Adrenal gland (tissue), 12 donors: Measurements from ENCODE around the gene MAGI2. TPM values are rescaled to one million over a fixed set of nuclear protein-coding genes. Genes with fewer than 3 reads are reported as not detected.

ENCODE experiments used
- DNase-seq, 7 donors: peaks; one replicate each; pipeline ENCODE4 v3.0.0-alpha.2; 2019 to 2020
- H3K27ac ChIP-seq, 5 donors: fragments of 200-600 bp; sonication (generic) in 4 of 5; 1 replicate in 3 of 5; 2 replicates in 2 of 5; pipeline versions ENCODE4 v1.5.1 to v1.8.0; 2016 to 2020; ENCODE audit warnings: mild to moderate bottlenecking in 1 of 5
- H3K27me3 ChIP-seq: fragments of 200-600 bp; 2 replicates; pipeline ENCODE4 v1.8.0; 2021
- H3K36me3 ChIP-seq, 2 donors: fragments of 200-600 bp; replicated peaks in 1 of 2; 1 replicate in 1 of 2; 2 replicates in 1 of 2; pipeline versions ENCODE4 v1.5.1 to v1.8.0; 2018 to 2022
- H3K4me1 ChIP-seq, 2 donors: fragments of 200-600 bp; replicated peaks in 1 of 2; 1 replicate in 1 of 2; 2 replicates in 1 of 2; pipeline versions ENCODE4 v1.5.1 to v1.8.0; 2018 to 2021
- H3K4me3 ChIP-seq, 4 donors: fragments of 200-600 bp; sonication (generic) in 3 of 4; one replicate each; pipeline ENCODE4 v1.5.1; 2016 to 2018
- H3K9me3 ChIP-seq, 3 donors: fragments of 200-600 bp; sonication (generic) in 1 of 3; replicated peaks in 1 of 3; 1 replicate in 2 of 3; 2 replicates in 1 of 3; pipeline versions ENCODE4 v1.5.1 to v1.8.0; 2016 to 2021
- CTCF ChIP-seq, 6 experiments: fragments of 450-650 bp in 4 of 6; fragments of 200-600 bp in 2 of 6; sonication (generic) in 1 of 6; IDR thresholded peaks; 1 replicate in 5 of 6; 2 replicates in 1 of 6; pipeline versions ENCODE4 v1.5.1 to v1.8.0; 2016 to 2021; ENCODE audit warnings: antibody characterized with exemption in 6 of 6, mild to moderate bottlenecking in 2 of 6, moderate library complexity in 1 of 6
- POLR2A ChIP-seq, 2 donors: fragments of 450-650 bp; IDR thresholded peaks; one replicate each; pipeline ENCODE4 v1.6.1; 2017; ENCODE audit warnings: antibody characterized with exemption in 2 of 2, mild to moderate bottlenecking in 2 of 2, moderate library complexity in 1 of 2
- WGBS, 4 donors: extraction: QIAGEN DNeasy Blood & Tissue Kit in 2 of 4; methylation state at CpG; one replicate each; pipeline versions ENCODE4 v1.1.5 to v1.1.7; 2013 to 2017; 5-methylcytosine and 5-hydroxymethylcytosine counted together
- intact Hi-C, 2 donors: fragments of 100-400 bp; cut with DNase I; formaldehyde crosslinking; loops; one replicate each; pipeline versions ENCODE4 v1.14.1 to v1.15.0; 2022 to 2023
- polyA plus RNA-seq, 3 donors: library from polyadenylated mRNA; stranded (reverse); fragments of 200-250 nt in 2 of 3; fragments of 350-450 nt in 1 of 3; fragmentation: Illumina TruSeq in 1 of 3; extraction: RNeasy Lipid Tissue Mini Kit (QIAGEN cat#74804) in 1 of 3; gene quantifications; one replicate each; pipeline ENCODE4 v1.2.3, GENCODE V29; 2013 to 2014
- total RNA-seq, 9 donors: library from RNA; depleted of rRNA in 4 of 9; stranded (reverse); fragments of >200 nt in 4 of 9; fragments of 120-200 nt in 1 of 9; fragmentation: NEBNext Ultra II Directional in 1 of 9; extraction: Animal tissue kit (Norgen Biotek cat#: 25700) in 1 of 9; gene quantifications; one replicate each; pipeline versions ENCODE4 v1.1.0 to v1.2.4, GENCODE V29; 2013 to 2023
- donor health status: healthy with polysubstance abuse.
- donor health status: Bipolar disorder and iron deficiency.
- donor health status: DM: yes; HTN: yes; CAD: no.
- donor health status: DM: no; HTN: no; CAD: no.
- donor health status: DM: no; HTN: no; CAD: no.
- donor health status: DM: yes; HTN: yes; CAD: no.

Gene MAGI2
- total and polyA plus RNA-seq, 12 donors, result 3.2 to 37.1 (median 17.1) TPM

DNA sequence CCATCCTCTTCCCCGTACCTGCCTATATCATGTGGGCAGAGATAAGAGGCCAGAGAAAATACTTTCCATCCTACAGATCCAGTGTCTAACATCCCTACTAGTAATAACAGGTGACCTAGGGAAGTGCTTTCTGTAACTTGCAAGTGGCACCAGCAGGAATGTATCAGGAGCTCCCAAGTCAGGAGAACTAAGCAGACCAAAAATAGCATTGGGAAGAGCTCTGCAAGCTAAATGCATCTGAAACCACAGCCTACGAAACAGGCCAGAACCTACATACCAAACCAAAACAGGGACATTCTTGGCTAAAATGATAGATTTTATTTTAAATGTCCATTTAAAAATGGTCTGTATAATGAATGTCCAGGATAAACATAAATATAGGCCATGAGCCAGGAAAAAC is 974.1 kb downstream of the MAGI2 start:
- Histone ChIP-seq H3K4me3 (no peak overlapping the region), H3K4me1 (no peaks in the 10 kb centered on the region), H3K27ac (no peak overlapping the region), H3K27me3 (no peaks in the 10 kb centered on the region), H3K36me3 (no peaks in the 10 kb centered on the region), H3K9me3 (no peaks in the 10 kb centered on the region)
- TF ChIP-seq CTCF (IDR thresholded peaks at IDR 0.05) (no peak), POLR2A (IDR thresholded peaks at IDR 0.05) (no peak)
- intact Hi-C loops, result no loop called here
- no peak for DNase-seq
- 83 to 92% (median 87%) methylated on average over 2 of the region's 2 CpGs for WGBS, 4 donors

- Histone ChIP-seq H3K27me3 (no peaks in the 10 kb centered on the region), H3K36me3 (no peaks in the 10 kb centered on the region), H3K4me1 (no peaks in the 10 kb centered on the region), H3K27ac (no peak overlapping the region), H3K9me3 (no peaks in the 10 kb centered on the region), H3K4me3 (no peak overlapping the region)
- intact Hi-C loops, result no loop called here
- no peak for DNase-seq
- no peak for TF ChIP-seq CTCF (IDR thresholded peaks at IDR 0.05)
- TF ChIP-seq POLR2A (IDR thresholded peaks at IDR 0.05), result no peak
- WGBS, 4 donors, result 83 to 97% (median 85%) methylated on average over 2 of the region's 2 CpGs
These were observed 976.5 kb downstream of the MAGI2 start for GRCh38 chr7:78476851-78477405.

GRCh38 chr7:78473571-78474301 is 979.7 kb downstream of the MAGI2 start:
- H3K27ac ChIP-seq, result no peak overlapping the region
- TF ChIP-seq CTCF (IDR thresholded peaks at IDR 0.05) (no peak), POLR2A (IDR thresholded peaks at IDR 0.05) (no peak)
- no peaks in the 10 kb centered on the region for H3K9me3 ChIP-seq
- H3K4me3 ChIP-seq, result no peak overlapping the region
- no peaks in the 10 kb centered on the region for H3K27me3 ChIP-seq
- no peaks in the 10 kb centered on the region for H3K4me1 ChIP-seq
- intact Hi-C loops, result no loop called here
- H3K36me3 ChIP-seq, result no peaks in the 10 kb centered on the region
- 65 to 68% (median 68%) methylated on average over 5 of the region's 5 CpGs for WGBS, 4 donors
- no peak for DNase-seq

DNA sequence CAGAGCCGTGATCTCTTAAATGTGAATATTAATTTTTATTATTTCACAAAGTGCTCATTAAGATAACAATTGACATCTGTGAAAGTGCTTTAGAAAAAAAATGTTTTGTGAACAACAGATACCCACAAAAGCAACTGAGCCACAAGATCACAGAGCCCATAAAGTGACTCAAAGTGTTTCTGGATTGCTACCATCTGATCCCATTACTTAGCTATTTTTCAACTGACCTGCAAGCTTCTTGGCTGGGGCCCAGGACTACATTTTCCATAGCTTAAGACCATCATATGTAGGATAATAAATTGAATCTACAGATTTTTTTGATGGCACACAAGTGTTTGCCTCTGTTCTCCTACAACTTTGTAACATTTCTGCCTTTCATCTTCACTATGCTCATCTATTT is 980.4 kb downstream of the MAGI2 start:
- Histone ChIP-seq H3K27me3 (no peaks in the 10 kb centered on the region), H3K36me3 (no peaks in the 10 kb centered on the region), H3K4me3 (no peak overlapping the region), H3K4me1 (no peaks in the 10 kb centered on the region), H3K27ac (no peak overlapping the region), H3K9me3 (no peaks in the 10 kb centered on the region)
- TF ChIP-seq POLR2A (IDR thresholded peaks at IDR 0.05) (no peak), CTCF (IDR thresholded peaks at IDR 0.05) (no peak)
- 83 to 95% (median 86%) methylated on average over 1 of the region's 1 CpG for WGBS, 4 donors
- no peak for DNase-seq
- intact Hi-C loops, result no loop called here
